HEK293 (cell line): ENCODE results near the gene ZNF296.

ENCODE experiments used
- ZBTB21 ChIP-seq: fragments of 450-650 bp; formaldehyde crosslinking; IDR thresholded peaks from 2 replicates; pipeline ENCODE4 v1.5.1; 2017; ENCODE audit warnings: missing biosample characterization, missing genetic modification characterization
- ZBTB7A ChIP-seq: fragments of 450-650 bp; formaldehyde crosslinking; IDR thresholded peaks from 2 replicates; pipeline ENCODE4 v1.5.1; 2016; ENCODE audit warnings: low read depth, missing biosample characterization, missing genetic modification characterization
- ZNF585B ChIP-seq: fragments of 450-650 bp; formaldehyde crosslinking; IDR thresholded peaks from 2 replicates; pipeline ENCODE4 v1.5.1; 2016; ENCODE audit warnings: missing biosample characterization, missing genetic modification characterization
- ZNF629 ChIP-seq: fragments of 450-650 bp; formaldehyde crosslinking; IDR thresholded peaks from 2 replicates; pipeline ENCODE4 v1.5.1; 2017; ENCODE audit warnings: missing biosample characterization, missing genetic modification characterization
- TF ChIP-seq, protein P1 (sequence below): fragments of 450-650 bp; formaldehyde crosslinking; IDR thresholded peaks from 2 replicates; pipeline ENCODE4 v1.5.1; 2016; ENCODE audit warnings: missing biosample characterization, missing genetic modification characterization

DNA sequence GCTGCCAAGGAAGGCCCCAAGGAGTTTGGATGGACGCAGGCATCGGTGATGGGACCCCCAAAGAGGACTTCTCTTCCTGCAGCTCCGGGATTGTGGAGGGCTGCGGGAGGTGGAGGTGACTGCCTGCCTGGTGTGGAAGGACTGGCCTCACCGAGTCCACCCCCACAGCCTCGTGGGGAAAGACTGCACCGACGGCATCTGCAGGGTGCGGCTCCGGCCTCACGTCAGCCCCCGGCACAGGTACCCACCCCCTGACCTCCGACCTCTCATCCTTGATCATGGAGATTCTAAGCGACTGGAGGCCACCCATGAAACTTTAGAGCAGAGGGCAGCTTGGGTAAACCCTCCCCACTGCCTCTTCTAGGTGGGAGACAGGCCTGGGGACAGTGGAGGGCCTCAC lies 54.3 kb downstream of the ZNF296 start:
- TF ChIP-seq, protein P1, sequence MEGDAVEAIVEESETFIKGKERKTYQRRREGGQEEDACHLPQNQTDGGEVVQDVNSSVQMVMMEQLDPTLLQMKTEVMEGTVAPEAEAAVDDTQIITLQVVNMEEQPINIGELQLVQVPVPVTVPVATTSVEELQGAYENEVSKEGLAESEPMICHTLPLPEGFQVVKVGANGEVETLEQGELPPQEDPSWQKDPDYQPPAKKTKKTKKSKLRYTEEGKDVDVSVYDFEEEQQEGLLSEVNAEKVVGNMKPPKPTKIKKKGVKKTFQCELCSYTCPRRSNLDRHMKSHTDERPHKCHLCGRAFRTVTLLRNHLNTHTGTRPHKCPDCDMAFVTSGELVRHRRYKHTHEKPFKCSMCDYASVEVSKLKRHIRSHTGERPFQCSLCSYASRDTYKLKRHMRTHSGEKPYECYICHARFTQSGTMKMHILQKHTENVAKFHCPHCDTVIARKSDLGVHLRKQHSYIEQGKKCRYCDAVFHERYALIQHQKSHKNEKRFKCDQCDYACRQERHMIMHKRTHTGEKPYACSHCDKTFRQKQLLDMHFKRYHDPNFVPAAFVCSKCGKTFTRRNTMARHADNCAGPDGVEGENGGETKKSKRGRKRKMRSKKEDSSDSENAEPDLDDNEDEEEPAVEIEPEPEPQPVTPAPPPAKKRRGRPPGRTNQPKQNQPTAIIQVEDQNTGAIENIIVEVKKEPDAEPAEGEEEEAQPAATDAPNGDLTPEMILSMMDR (tag by site-specific recombination) = no peak
- TF ChIP-seq ZNF629 (tag by site-specific recombination) (no peak), ZNF585B (tag by site-specific recombination) (no peak), ZBTB21 (no peak), ZBTB7A (no peak)
